GM12873 (cell line): ENCODE results near the gene APBA3.

ENCODE experiments used
- TF ChIP-seq, protein P1 (sequence below): IDR thresholded peaks from 2 replicates; pipeline ENCODE4 v1.5.1; 2012; ENCODE audit warnings: low read depth, mild to moderate bottlenecking, moderate library complexity, low read length, control low read depth; ENCODE audit not compliant: insufficient read depth; ENCODE audit errors: missing control alignments

The APBA3 gene

DNA sequence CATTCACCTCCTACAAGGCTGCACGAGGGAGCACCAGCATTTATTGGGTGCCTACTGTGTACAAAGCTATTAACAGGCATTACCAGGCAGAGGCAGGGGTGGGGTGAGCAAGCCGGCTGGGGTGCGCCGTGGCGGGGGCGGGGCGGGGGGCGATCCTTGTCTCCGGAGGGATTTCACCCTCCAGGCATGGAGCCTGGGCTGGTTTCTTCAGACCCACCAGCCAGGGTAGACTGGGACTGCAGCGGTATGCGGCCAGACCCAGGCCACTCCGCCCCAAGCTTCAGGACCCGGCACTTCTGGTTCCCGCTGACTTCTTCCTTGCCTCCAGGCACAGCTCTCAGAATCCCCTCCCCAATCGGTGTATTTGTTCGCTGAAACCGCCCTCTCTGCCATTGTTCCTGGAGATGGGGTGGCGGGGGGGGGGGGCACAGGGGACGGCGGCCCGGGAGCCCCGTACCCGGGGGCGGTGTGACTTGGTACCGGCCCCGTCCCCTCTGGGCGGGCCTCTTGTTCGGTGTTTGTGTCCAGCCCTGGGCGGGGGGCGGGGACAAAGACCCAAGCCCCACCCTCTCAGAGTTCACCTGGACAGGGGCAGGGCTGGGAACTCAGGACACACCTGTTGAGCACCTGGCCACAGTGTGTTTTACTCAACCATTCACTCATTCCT is 38.9 kb downstream of the APBA3 start:
- TF ChIP-seq, protein P1, sequence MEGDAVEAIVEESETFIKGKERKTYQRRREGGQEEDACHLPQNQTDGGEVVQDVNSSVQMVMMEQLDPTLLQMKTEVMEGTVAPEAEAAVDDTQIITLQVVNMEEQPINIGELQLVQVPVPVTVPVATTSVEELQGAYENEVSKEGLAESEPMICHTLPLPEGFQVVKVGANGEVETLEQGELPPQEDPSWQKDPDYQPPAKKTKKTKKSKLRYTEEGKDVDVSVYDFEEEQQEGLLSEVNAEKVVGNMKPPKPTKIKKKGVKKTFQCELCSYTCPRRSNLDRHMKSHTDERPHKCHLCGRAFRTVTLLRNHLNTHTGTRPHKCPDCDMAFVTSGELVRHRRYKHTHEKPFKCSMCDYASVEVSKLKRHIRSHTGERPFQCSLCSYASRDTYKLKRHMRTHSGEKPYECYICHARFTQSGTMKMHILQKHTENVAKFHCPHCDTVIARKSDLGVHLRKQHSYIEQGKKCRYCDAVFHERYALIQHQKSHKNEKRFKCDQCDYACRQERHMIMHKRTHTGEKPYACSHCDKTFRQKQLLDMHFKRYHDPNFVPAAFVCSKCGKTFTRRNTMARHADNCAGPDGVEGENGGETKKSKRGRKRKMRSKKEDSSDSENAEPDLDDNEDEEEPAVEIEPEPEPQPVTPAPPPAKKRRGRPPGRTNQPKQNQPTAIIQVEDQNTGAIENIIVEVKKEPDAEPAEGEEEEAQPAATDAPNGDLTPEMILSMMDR, result no peak

DNA sequence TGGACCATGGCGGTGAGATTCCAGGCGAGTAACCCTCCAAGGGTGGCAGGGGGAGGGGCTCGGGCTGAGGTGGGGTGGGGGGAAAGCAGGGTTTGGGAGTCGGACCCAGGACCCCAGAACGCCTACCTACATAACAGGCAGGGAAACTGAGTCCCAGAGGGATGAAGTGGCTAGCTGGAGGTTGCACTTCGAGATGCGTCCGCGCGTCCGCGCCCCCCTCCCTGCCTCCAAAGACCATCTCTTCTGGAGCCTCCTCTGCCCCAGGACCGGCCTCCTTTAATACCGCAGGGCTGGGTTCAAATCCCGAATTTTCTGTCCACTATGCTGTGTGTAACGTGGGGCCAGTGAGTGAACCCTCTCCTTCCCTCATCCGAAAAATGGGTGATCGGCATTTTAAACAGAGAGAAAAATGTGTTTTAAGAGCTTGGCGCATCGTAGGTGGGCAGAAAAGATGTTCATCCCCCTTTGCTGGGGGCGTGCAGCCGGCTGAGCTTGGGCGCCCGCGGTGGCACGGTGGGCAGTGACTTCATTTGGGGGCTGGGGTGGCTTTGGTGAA is 39.5 kb downstream of the APBA3 start:
- TF ChIP-seq, protein P1, result no peak

DNA sequence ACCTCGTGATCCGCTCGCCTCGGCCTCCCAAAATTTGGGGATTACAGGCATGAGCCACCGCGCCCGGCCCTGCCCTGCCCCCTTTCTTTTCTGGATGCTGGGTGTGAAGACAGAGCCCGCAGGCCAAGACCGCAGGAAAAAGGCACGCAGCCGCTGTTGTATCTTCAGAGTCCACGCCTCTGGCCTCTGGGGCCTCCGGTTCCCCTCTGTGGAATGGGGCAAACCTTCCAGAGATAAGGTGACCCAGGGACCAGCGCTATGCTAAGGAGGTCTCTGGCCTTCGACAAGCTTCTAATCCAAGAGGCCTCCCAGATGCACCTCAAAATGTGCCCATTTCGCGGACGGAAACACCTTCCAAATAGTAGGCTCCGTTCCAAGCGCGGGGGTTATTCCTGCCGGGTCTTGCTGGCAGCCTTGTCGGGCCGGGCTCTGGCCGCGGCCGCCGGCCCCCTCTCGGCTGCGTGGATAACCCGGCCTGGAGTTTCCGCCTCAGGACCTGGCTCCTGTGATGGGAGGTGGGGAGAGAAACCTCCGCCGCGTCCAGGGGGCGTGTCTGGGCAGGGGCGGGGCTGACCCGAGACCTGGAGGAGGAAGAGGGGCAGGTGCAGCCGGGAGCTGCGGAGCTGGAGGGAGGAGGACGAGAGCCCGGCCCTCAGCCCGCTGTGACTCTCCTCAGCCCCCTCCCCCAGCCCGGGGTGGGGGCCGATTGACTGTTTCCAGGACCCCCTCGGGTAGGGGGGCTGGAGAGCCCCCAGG is 40.2 kb downstream of the APBA3 start:
- TF ChIP-seq, protein P1, result no peak

DNA sequence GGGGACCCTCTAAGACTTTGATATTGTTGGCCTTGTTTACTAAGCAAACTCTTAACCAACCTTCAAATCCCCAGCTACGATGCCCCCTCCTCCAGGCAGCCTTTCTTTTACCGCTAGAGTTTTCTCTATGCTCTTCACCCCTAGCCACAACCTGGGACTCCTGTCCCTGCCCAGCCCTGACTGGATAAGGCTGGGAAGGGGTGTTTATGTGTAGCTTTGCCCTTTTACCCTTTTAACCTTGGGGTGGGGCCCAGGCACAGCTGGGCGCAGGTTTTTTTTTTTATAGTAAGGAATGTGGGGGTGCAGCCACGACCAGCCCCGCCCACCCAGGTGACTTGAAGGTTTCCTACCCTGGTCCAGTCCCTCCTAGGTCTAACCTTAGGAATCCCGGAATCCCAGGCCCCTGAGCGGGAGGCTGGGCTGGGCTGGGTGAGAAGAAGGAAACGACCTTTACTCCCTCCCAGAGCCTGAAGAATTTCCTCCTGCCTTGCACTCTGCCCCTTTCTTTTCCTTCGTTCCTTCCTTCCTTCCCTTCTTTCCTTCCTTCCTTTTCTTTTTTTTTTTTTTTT is 41.1 kb downstream of the APBA3 start:
- TF ChIP-seq, protein P1, result no peak

DNA sequence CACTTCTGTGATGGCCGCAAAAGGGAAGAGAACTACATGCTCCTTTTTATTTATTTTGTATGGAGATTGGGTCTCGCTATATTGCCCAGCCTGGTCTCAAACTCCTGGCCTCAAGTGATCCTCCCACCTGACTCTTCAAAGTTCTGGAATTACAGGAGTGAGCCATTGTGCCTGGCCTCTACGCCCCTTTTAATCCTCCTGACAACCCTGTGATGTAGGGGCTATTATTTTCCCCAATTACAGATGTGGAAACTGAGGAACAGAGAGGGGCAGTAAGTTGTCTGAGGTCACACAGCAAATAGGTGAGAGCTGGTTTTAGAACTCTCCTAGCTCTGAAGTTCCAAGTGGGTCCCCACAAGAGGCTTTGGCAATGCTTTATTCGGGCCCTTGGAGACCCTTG is 41.6 kb downstream of the APBA3 start:
- TF ChIP-seq, protein P1, result no peak

DNA sequence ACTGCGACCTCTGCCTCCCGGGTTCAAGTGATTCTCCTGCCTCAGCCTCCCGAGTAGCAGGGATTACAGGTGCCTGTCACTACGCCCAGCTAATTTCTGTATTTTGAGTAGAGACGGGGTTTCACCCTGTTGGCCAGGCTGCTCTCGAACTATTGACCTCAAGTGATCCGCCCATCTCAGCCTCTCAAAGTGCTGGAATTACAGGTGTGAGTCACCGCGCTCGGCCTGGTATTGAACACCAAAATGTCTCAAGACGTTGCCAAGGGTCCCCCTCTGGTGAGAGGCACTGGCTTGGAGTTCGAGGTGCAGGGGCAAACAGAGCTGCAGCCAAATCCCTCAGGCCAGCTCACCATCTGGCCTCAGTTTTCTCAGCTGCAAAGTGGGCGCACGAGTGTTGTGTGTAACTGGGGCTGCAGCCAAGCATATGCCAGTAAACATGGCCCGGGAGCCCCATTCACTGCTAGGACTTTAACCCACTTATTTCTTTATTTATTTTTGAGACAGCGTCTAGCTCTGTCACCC is 45.3 kb downstream of the APBA3 start:
- TF ChIP-seq, protein P1, result no peak
